Thyroid gland (tissue), 4 donors: Measurements from ENCODE around the gene KCMF1. TPM values are rescaled to one million over a fixed set of nuclear protein-coding genes. Genes with fewer than 3 reads are reported as not detected.

ENCODE experiments used
- DNase-seq, 2 donors: peaks; one replicate each; pipeline ENCODE4 v3.0.0-alpha.2; 2019
- H3K27ac ChIP-seq, 3 donors: fragments of 200-600 bp; sonication (generic); 1 replicate in 2 of 3; 2 replicates in 1 of 3; pipeline ENCODE4 v1.5.1; 2016 to 2019; ENCODE audit warnings: mild to moderate bottlenecking in 1 of 3, moderate library complexity in 1 of 3
- H3K27me3 ChIP-seq: fragments of 200-600 bp; sonication (generic); one replicate; pipeline ENCODE4 v1.5.1; 2019
- H3K36me3 ChIP-seq, 2 donors: fragments of 200-600 bp; sonication (generic); one replicate each; pipeline ENCODE4 v1.5.1; 2016 to 2019
- H3K4me1 ChIP-seq, 2 donors: fragments of 200-600 bp; sonication (generic); one replicate each; pipeline ENCODE4 v1.5.1; 2017 to 2019
- H3K4me3 ChIP-seq, 3 donors: fragments of 200-600 bp; sonication (generic); replicated peaks in 1 of 3; 1 replicate in 2 of 3; 2 replicates in 1 of 3; pipeline ENCODE4 v1.5.1; 2016; ENCODE audit warnings: mild to moderate bottlenecking in 1 of 3
- H3K9me3 ChIP-seq: fragments of 200-600 bp; sonication (generic); one replicate; pipeline ENCODE4 v1.5.1; 2017
- POLR2A ChIP-seq, 2 donors: fragments of 450-650 bp; IDR thresholded peaks; one replicate each; pipeline ENCODE4 v1.6.1; 2017; ENCODE audit warnings: antibody characterized with exemption in 2 of 2, mild to moderate bottlenecking in 2 of 2, moderate library complexity in 1 of 2
- WGBS, 2 donors: methylation state at CpG; one replicate each; pipeline ENCODE4 v1.1.5; 2017; 5-methylcytosine and 5-hydroxymethylcytosine counted together
- intact Hi-C: fragments of 100-400 bp; cut with DNase I; formaldehyde crosslinking; loops from one replicate; pipeline ENCODE4 v1.15.1; 2023
- total RNA-seq, 4 donors: library from RNA; depleted of rRNA; stranded (reverse); fragments of >200 nt; gene quantifications; one replicate each; pipeline ENCODE4 v1.2.3, GENCODE V29; 2016
- TF ChIP-seq, protein P1 (sequence below), 6 experiments: fragments of 200-600 bp in 3 of 6; fragments of 450-650 bp in 3 of 6; sonication (generic) in 3 of 6; IDR thresholded peaks; one replicate each; pipeline ENCODE4 v1.5.1; 2016 to 2019; ENCODE audit warnings: antibody characterized with exemption in 6 of 6, mild to moderate bottlenecking in 2 of 6, inconsistent platforms in 1 of 6, moderate library complexity in 1 of 6

KCMF1 gene
- total RNA-seq, 4 donors from 2014 or later, result 39.6 to 44.5 (median 41.3) TPM

- 31 to 32% methylated on average over 5 of the region's 5 CpGs for WGBS, 2 donors
- Histone ChIP-seq H3K27me3 (no peaks in the 10 kb centered on the region), H3K27ac (no peak overlapping the region), H3K4me3 (no peak overlapping the region), H3K36me3 (no peaks in the 10 kb centered on the region), H3K9me3 (no peaks in the 10 kb centered on the region), H3K4me1 (peaks cover 19 to 42% of the 10 kb centered on the region in 2 donors)
- DNase-seq, result no peak
- TF ChIP-seq, protein P1, sequence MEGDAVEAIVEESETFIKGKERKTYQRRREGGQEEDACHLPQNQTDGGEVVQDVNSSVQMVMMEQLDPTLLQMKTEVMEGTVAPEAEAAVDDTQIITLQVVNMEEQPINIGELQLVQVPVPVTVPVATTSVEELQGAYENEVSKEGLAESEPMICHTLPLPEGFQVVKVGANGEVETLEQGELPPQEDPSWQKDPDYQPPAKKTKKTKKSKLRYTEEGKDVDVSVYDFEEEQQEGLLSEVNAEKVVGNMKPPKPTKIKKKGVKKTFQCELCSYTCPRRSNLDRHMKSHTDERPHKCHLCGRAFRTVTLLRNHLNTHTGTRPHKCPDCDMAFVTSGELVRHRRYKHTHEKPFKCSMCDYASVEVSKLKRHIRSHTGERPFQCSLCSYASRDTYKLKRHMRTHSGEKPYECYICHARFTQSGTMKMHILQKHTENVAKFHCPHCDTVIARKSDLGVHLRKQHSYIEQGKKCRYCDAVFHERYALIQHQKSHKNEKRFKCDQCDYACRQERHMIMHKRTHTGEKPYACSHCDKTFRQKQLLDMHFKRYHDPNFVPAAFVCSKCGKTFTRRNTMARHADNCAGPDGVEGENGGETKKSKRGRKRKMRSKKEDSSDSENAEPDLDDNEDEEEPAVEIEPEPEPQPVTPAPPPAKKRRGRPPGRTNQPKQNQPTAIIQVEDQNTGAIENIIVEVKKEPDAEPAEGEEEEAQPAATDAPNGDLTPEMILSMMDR (IDR thresholded peaks at IDR 0.05), result peak in 2 of 6 experiments; percentile 11 to 47
- TF ChIP-seq POLR2A (IDR thresholded peaks at IDR 0.05), result no peak
- intact Hi-C loops, result no loop called here
These were observed 46.6 kb downstream of the KCMF1 start for GRCh38 chr2:85017411-85018048.

DNA sequence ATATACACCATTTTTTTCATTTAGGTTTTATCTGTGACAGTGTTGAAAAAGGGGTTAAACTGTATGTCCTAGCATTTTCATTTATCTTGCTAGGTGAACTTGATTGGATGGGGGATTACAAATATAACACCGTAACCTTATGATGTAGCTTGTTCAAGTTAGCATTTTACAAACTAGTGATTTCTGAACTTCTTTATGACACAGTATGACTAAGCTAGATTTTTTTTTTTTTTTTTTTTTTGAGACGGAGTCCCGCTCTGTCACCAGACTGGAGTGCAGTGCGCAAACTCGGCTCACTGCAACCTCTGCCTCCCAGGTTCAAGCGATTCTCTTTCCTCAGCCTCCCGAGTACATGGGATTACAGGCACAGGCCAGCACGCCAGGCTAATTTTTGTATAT is 47.1 kb downstream of the KCMF1 start:
- no peaks in the 10 kb centered on the region for H3K36me3 ChIP-seq
- H3K4me1 ChIP-seq, result peaks cover 19 to 39% of the 10 kb centered on the region in 2 donors
- H3K4me3 ChIP-seq, result no peak overlapping the region
- no peaks in the 10 kb centered on the region for H3K27me3 ChIP-seq
- TF ChIP-seq POLR2A (IDR thresholded peaks at IDR 0.05), result no peak
- TF ChIP-seq, protein P1 (IDR thresholded peaks at IDR 0.05), result no peak
- intact Hi-C loops, result no loop called here
- 93 to 95% methylated on average over 8 of the region's 8 CpGs for WGBS, 2 donors
- H3K27ac ChIP-seq, result no peak overlapping the region
- DNase-seq, result no peak
- no peaks in the 10 kb centered on the region for H3K9me3 ChIP-seq

GRCh38 chr2:85019121-85019520 is 48.2 kb downstream of the KCMF1 start:
- Histone ChIP-seq H3K9me3 (no peaks in the 10 kb centered on the region), H3K27me3 (no peaks in the 10 kb centered on the region), H3K4me3 (no peak overlapping the region), H3K4me1 (peaks cover 16 to 29% of the 10 kb centered on the region in 2 donors), H3K27ac (no peak overlapping the region), H3K36me3 (no peaks in the 10 kb centered on the region)
- no peak for TF ChIP-seq POLR2A (IDR thresholded peaks at IDR 0.05)
- TF ChIP-seq, protein P1 (IDR thresholded peaks at IDR 0.05), result no peak
- intact Hi-C loops, result no loop called here
- DNase-seq, result no peak

DNA sequence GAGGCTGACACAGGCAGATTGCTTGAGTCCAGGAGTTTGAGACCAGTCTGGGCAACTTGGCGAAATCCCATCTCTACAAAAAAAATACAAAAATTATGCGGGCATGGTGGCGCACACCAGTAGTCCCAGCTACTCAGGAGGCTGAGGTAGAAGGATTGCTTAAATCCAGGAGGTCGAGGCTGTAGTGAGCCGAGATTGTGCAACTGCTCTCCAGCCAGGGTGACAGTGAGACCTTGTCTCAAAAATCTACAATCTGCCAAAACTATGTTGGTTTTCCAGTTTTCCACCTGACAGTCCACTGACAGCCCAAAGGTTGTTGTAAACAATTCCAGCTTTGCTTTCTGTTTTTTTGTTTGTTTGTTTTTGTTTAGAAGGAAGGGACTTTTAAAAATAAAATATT is 51.3 kb downstream of the KCMF1 start:
- DNase-seq, result no peak
- H3K4me3 ChIP-seq, result no peak overlapping the region
- no peak for TF ChIP-seq POLR2A (IDR thresholded peaks at IDR 0.05)
- TF ChIP-seq, protein P1 (IDR thresholded peaks at IDR 0.05), result no peak
- intact Hi-C loops, result no loop called here
- H3K27me3 ChIP-seq, result no peaks in the 10 kb centered on the region
- H3K4me1 ChIP-seq, result peaks cover 0 to 6% of the 10 kb centered on the region in 2 donors
- 94 to 97% methylated on average over 5 of the region's 5 CpGs for WGBS, 2 donors
- no peaks in the 10 kb centered on the region for H3K9me3 ChIP-seq
- H3K27ac ChIP-seq, result no peak overlapping the region
- H3K36me3 ChIP-seq, result no peaks in the 10 kb centered on the region

DNA sequence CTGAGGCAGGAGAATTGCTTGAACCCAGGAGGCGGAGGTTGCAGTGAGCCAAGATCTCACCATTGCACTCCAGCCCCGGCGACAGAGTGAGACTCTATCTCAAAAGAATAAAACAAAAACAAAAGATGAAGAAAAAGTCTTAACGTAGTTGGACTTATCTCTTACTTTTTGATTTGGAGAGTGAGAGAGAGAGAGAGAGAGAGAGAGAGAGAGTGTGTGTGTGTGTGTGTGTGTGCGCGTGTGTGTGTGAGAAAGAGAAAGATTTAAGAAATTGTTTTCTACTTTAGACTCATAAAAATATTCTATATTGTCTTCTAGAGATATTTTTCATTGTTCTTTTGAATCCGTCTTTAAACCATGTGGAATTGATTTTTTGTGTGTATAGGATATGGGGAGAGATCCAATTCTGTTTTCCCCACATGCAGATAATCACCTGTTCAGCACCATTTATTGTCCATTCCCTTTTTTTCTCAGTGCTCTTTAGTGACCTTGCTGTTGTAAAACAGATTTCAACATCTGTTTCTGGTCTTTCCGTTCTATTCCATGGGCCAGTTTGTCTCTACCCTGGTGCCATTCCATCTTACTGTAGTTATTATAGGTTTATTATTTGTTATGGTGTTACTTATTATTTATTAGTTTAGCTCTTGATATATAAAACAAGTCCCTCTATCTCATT is 53.5 kb downstream of the KCMF1 start:
- no peak for DNase-seq
- no peak overlapping the region for H3K4me3 ChIP-seq
- TF ChIP-seq, protein P1 (IDR thresholded peaks at IDR 0.05), result no peak
- TF ChIP-seq POLR2A (IDR thresholded peaks at IDR 0.05), result no peak
- H3K9me3 ChIP-seq, result no peaks in the 10 kb centered on the region
- WGBS, 2 donors, result 91 to 93% methylated on average over 8 of the region's 8 CpGs
- peaks cover 0 to 3% of the 10 kb centered on the region in 2 donors for H3K4me1 ChIP-seq
- H3K36me3 ChIP-seq, result peaks cover 9 to 12% of the 10 kb centered on the region in 2 donors
- no peak overlapping the region for H3K27ac ChIP-seq
- intact Hi-C loops, result no loop called here
- no peaks in the 10 kb centered on the region for H3K27me3 ChIP-seq
